Activated naive CD4-positive, alpha-beta T cell treated with anti-CD3 and anti-CD28 coated beads for 36 hours (primary cell): ENCODE measurements around the gene PEX26. TPM values are rescaled to one million over a fixed set of nuclear protein-coding genes. Genes with fewer than 3 reads are reported as not detected.

Source experiments
- CTCF ChIA-PET: fragments of 350-600 bp; sonication (Branson Sonifier 250); formaldehyde crosslinking; loops from one replicate; lab custom pipeline; 2021; ENCODE audit warnings: antibody characterized with exemption; lab: Charles Lee
- DNase-seq: peaks from one replicate; pipeline ENCODE4 v3.0.0-alpha.2; 2020
- H3K27ac Mint-ChIP-seq: one replicate; pipeline ENCODE4 v1.8.0; 2021; ENCODE audit warnings: mild to moderate bottlenecking, mixed read lengths
- H3K27me3 Mint-ChIP-seq: one replicate; pipeline ENCODE4 v1.8.0; 2021; ENCODE audit warnings: low read depth, mixed read lengths
- H3K36me3 Mint-ChIP-seq: one replicate; pipeline ENCODE4 v1.8.0; 2021; ENCODE audit warnings: low read depth, mixed read lengths
- H3K4me1 Mint-ChIP-seq: one replicate; pipeline ENCODE4 v1.8.0; 2021; ENCODE audit warnings: low read depth, mixed read lengths
- H3K4me3 Mint-ChIP-seq: one replicate; pipeline ENCODE4 v1.8.0; 2021; ENCODE audit warnings: mild to moderate bottlenecking, moderate library complexity, mixed read lengths
- H3K9me3 Mint-ChIP-seq: one replicate; pipeline ENCODE4 v1.8.0; 2021; ENCODE audit warnings: mixed read lengths
- intact Hi-C: fragments of 100-400 bp; cut with micrococcal nuclease; formaldehyde crosslinking; loops from one replicate; pipeline ENCODE4 v1.15.1; 2023
- total RNA-seq, 2 experiments: library from RNA; stranded (reverse); gene quantifications; one replicate each; pipeline ENCODE4 v1.2.3, GENCODE V29; 2021

Gene PEX26
- total RNA-seq, 2 experiments from 2014 or later: 47.6 to 48.2 TPM

- no peaks in the 10 kb centered on the region for H3K27me3 Mint-ChIP-seq
- H3K4me3 Mint-ChIP-seq: no peak overlapping the region
- H3K9me3 Mint-ChIP-seq: no peaks in the 10 kb centered on the region
- peaks cover 1% of the 10 kb centered on the region for H3K4me1 Mint-ChIP-seq
- H3K27ac Mint-ChIP-seq: no peak overlapping the region
- CTCF ChIA-PET: no interaction called here
- H3K36me3 Mint-ChIP-seq: peaks cover 2% of the 10 kb centered on the region
- intact Hi-C loops: no loop called here
- DNase-seq: no peak
Observed at GRCh38 chr22:18144105-18144504, 66.3 kb downstream of the PEX26 start.

GRCh38 chr22:18145676-18146388 lies 68.0 kb downstream of the PEX26 start:
- DNase-seq: no peak
- H3K4me3 Mint-ChIP-seq: no peak overlapping the region
- H3K9me3 Mint-ChIP-seq: no peaks in the 10 kb centered on the region

GRCh38 chr22:18146389-18146753 lies 68.6 kb downstream of the PEX26 start:
- H3K36me3 Mint-ChIP-seq: peaks cover 2% of the 10 kb centered on the region
- H3K27me3 Mint-ChIP-seq: no peaks in the 10 kb centered on the region
- DNase-seq: no peak
- H3K4me1 Mint-ChIP-seq: peaks cover 16% of the 10 kb centered on the region
- intact Hi-C loops: no loop called here
- no peak overlapping the region for H3K4me3 Mint-ChIP-seq
- H3K9me3 Mint-ChIP-seq: no peaks in the 10 kb centered on the region
- H3K27ac Mint-ChIP-seq: no peak overlapping the region
- CTCF ChIA-PET: no interaction called here

More at GRCh38 chr22:18145676-18146388, 68.0 kb downstream of the PEX26 start:
- intact Hi-C loops: no loop called here
- no peaks in the 10 kb centered on the region for H3K27me3 Mint-ChIP-seq
- H3K36me3 Mint-ChIP-seq: peaks cover 2% of the 10 kb centered on the region
- no peak overlapping the region for H3K27ac Mint-ChIP-seq
- H3K4me1 Mint-ChIP-seq: peaks cover 12% of the 10 kb centered on the region
- CTCF ChIA-PET: no interaction called here

GRCh38 chr22:18147791-18148190 lies 70.0 kb downstream of the PEX26 start:
- no peak for DNase-seq
- CTCF ChIA-PET: interaction anchor here (0.6 kb wide), 1 partner anchor 21 kb away, joined by 3 read pairs; no protein-coding TSS in a partner anchor
- Mint-ChIP-seq H3K27ac (no peak overlapping the region), H3K36me3 (no peaks in the 10 kb centered on the region), H3K4me3 (no peak overlapping the region), H3K27me3 (no peaks in the 10 kb centered on the region), H3K9me3 (no peaks in the 10 kb centered on the region), H3K4me1 (peaks cover 28% of the 10 kb centered on the region)
- intact Hi-C loops: no loop called here

DNA sequence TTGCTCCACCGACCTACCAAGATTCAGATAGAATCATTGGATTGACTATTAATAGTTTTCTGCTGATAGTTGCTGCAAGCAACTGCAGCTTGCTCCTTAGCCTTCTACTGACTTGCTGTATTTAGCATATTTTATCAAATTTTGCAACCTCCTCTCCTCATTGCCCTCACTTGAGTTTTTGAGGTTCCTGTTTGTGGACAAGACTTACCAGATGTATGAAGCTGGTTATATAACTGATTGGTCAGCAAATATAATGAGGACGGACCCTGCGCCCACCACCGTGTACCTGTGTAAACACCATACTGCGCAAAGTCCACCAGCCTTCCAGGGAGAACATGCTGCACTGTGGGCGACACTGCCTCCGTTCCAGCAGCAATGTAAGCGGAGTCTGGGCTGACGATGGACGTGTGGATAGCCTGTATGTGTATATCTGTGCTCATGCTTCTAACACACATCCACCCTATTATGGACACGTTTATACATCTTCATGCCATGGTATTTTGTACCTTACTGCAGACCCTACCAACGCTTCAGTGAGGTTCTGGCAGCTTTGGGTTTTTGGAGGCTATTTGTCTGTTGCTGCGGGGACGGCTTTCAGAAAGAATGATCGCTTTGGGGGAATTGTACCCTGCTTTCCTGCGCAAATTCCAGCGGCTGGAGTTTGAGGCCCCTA lies 70.6 kb downstream of the PEX26 start:
- Mint-ChIP-seq H3K4me1 (peaks cover 28% of the 10 kb centered on the region), H3K9me3 (no peaks in the 10 kb centered on the region), H3K27me3 (no peaks in the 10 kb centered on the region), H3K4me3 (peak overlapping the region; percentile 77), H3K36me3 (no peaks in the 10 kb centered on the region), H3K27ac (no peak overlapping the region)
- no peak for DNase-seq
- intact Hi-C loops: no loop called here
- CTCF ChIA-PET: interaction anchor here (0.6 to 1.9 kb wide), 2 partner anchors 20 to 72 kb away, joined by 3 to 17 read pairs; partner anchors contain the start of gene PEX26

- peaks cover 28% of the 10 kb centered on the region for H3K4me1 Mint-ChIP-seq
- H3K9me3 Mint-ChIP-seq: no peaks in the 10 kb centered on the region
- peak; percentile 54 for DNase-seq
- H3K27ac Mint-ChIP-seq: no peak overlapping the region
- intact Hi-C loops: loop anchor here (5.0 kb wide), 1 partner anchor 375 kb away; no protein-coding TSS in a partner anchor
- CTCF ChIA-PET: interaction anchor here (0.6 kb wide), 2 partner anchors 73 to 196 kb away, joined by 3 read pairs; no protein-coding TSS in a partner anchor
- peak overlapping the region; percentile 54 for H3K4me3 Mint-ChIP-seq
- no peaks in the 10 kb centered on the region for H3K36me3 Mint-ChIP-seq
- H3K27me3 Mint-ChIP-seq: no peaks in the 10 kb centered on the region
Observed at GRCh38 chr22:18152519-18152918, 74.7 kb downstream of the PEX26 start.

DNA sequence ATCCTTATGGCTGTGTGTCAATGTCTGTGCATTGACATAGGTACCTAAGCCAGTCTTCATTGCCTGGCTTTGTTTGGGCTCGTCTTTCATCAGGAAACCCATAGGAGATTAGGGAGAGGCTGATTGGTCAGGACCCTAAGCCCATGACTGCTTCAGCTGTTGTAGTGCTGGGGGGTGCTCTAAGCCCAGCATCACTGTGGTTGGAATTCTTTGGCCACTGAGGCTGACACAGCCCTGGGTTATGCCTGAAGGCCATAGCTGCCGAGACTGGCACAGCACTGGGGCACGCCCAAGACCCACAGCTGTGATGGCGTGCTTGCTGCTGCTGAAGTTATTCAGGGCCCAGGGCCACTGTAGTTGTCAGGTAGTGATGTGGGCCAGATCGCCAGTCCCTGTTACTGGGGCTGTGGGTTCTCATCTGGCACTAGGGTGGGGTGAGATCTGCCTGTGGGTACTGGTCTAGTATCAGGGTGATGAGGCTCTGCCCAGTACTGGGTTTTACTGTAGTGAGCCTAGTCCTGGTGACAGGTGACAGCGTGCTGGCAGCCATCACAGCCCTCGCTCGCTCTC lies 77.1 kb downstream of the PEX26 start:
- H3K9me3 Mint-ChIP-seq: no peaks in the 10 kb centered on the region
- no peak for DNase-seq
- H3K27me3 Mint-ChIP-seq: no peaks in the 10 kb centered on the region
- no peaks in the 10 kb centered on the region for H3K36me3 Mint-ChIP-seq
- H3K4me1 Mint-ChIP-seq: peaks cover 24% of the 10 kb centered on the region
- CTCF ChIA-PET: no interaction called here
- H3K4me3 Mint-ChIP-seq: no peak overlapping the region
- H3K27ac Mint-ChIP-seq: no peak overlapping the region
- intact Hi-C loops: loop anchor here (5.0 kb wide), 1 partner anchor 378 kb away; no protein-coding TSS in a partner anchor

Other genes starting within 250 kb of the PEX26 start
- gene MICAL3, start 53.4 kb upstream of the PEX26 start, total RNA-seq: 10 to 100 TPM; 21.0 to 25.8 TPM
- under 1 TPM in 1 of 2 experiments, not detected in 1; 0.25 TPM for gene TUBA8, start 32.8 kb downstream of the PEX26 start, total RNA-seq
- 10 to 100 TPM; 13.4 to 13.9 TPM for gene USP18, start 72.2 kb downstream of the PEX26 start, total RNA-seq